Right lobe of liver (tissue), 6 donors: ENCODE results near the gene ADIPOR2. TPM values are rescaled to one million over a fixed set of nuclear protein-coding genes. Genes with fewer than 3 reads are reported as not detected.
A peak's percentile ranks its signal among the peaks of the same experiment; 100 is the strongest.

ENCODE experiments used
- ATAC-seq, 4 donors: fragments of 200-7000 bp; cut with Tn5 transposase; one replicate each; pipeline ENCODE4 v1.9.1; 2020; ENCODE audit warnings: mild to moderate bottlenecking in 4 of 4, moderate library complexity in 4 of 4
- DNase-seq, 3 donors: peaks; one replicate each; pipeline ENCODE4 v3.0.0-alpha.2; 2020
- H3K27ac ChIP-seq, 3 donors: fragments of 200-600 bp; one replicate each; pipeline ENCODE4 v1.8.0; 2022
- H3K27me3 ChIP-seq, 2 donors: fragments of 200-600 bp; one replicate each; pipeline ENCODE4 v1.8.0; 2022
- H3K36me3 ChIP-seq, 4 donors: fragments of 200-600 bp; sonication (generic) in 1 of 4; one replicate each; pipeline versions ENCODE4 v1.5.1 to v1.8.0; 2017 to 2022; ENCODE audit warnings: control low read depth in 1 of 4
- H3K4me1 ChIP-seq, 4 donors: fragments of 200-600 bp; sonication (generic) in 1 of 4; one replicate each; pipeline versions ENCODE4 v1.5.1 to v1.8.0; 2017 to 2022; ENCODE audit warnings: control low read depth in 1 of 4
- H3K4me3 ChIP-seq, 3 donors: fragments of 200-600 bp; one replicate each; pipeline ENCODE4 v1.8.0; 2022
- H3K9me3 ChIP-seq, 4 donors: fragments of 200-600 bp; sonication (generic) in 1 of 4; one replicate each; pipeline versions ENCODE4 v1.5.1 to v1.8.0; 2017 to 2022; ENCODE audit warnings: control low read depth in 1 of 4
- CTCF ChIP-seq, 4 donors: fragments of 200-600 bp in 3 of 4; fragments of 450-650 bp in 1 of 4; IDR thresholded peaks; one replicate each; pipeline versions ENCODE4 v1.5.1 to v1.8.0; 2016 to 2022; ENCODE audit warnings: antibody characterized with exemption in 4 of 4, mild to moderate bottlenecking in 2 of 4
- POLR2A ChIP-seq: fragments of 450-650 bp; IDR thresholded peaks from one replicate; pipeline ENCODE4 v1.6.1; 2017; ENCODE audit warnings: antibody characterized with exemption, mild to moderate bottlenecking
- WGBS: methylation state at CpG from one replicate; pipeline ENCODE4 v1.1.6; 2018; ENCODE audit warnings: low coverage, low lambda C conversion rate; ENCODE audit not compliant: insufficient coverage; ENCODE audit errors: missing lambda C conversion rate; 5-methylcytosine and 5-hydroxymethylcytosine counted together
- intact Hi-C, 2 donors: fragments of 100-400 bp; cut with DNase I; formaldehyde crosslinking; loops; one replicate each; pipeline versions ENCODE4 v1.11.2 to v1.14.1; 2022
- total RNA-seq, 6 experiments: library from RNA; depleted of rRNA in 2 of 6; stranded (reverse); fragments of >200 nt in 2 of 6; fragmentation: NEBNext Ultra II Directional in 3 of 6; extraction: Animal tissue kit (Norgen Biotek cat#: 25700) in 3 of 6; gene quantifications; one replicate each; pipeline versions ENCODE4 v1.1.0 to v1.2.4, GENCODE V29; 2016 to 2023
- donor health status: DM: no; HTN: yes; CAD: no.
- donor health status: DM: no; HTN: no; CAD: no.
- donor health status: DM: no; HTN: no; CAD: no.
- donor health status: DM: no; HTN: yes; CAD: no.
- donor health status: DM: no; HTN: yes; CAD: no.

ADIPOR2 gene
- total RNA-seq, 6 experiments from 2014 or later = 46.5 to 108 (median 59.8) TPM

- intact Hi-C loops = no loop called here
- TF ChIP-seq CTCF (IDR thresholded peaks at IDR 0.05) = no peak
- no peak for TF ChIP-seq POLR2A
- ATAC-seq (peak in 2 of 4 donors; percentile 18 to 28), DNase-seq (no peak)
- Histone ChIP-seq H3K27me3 (no peaks in the 10 kb centered on the region), H3K4me1 (peaks cover 0 to 64% (median 3%) of the 10 kb centered on the region in 4 donors), H3K9me3 (no peaks in the 10 kb centered on the region), H3K36me3 (no peaks in the 10 kb centered on the region), H3K27ac (no peak overlapping the region), H3K4me3 (no peak overlapping the region)
These were observed 5.9 kb downstream of the ADIPOR2 start for GRCh38 chr12:1696800-1697199.

- H3K36me3 ChIP-seq = no peaks in the 10 kb centered on the region
- TF ChIP-seq POLR2A (no peak), CTCF (IDR thresholded peaks at IDR 0.05) (no peak)
- intact Hi-C loops = no loop called here
- ATAC-seq (peak in 1 of 4 donors; percentile 22), DNase-seq (no peak)
- no peak overlapping the region for H3K27ac ChIP-seq
- WGBS = 9% methylated on average over 2 of the region's 2 CpGs
- no peaks in the 10 kb centered on the region for H3K27me3 ChIP-seq
- H3K9me3 ChIP-seq = no peaks in the 10 kb centered on the region
- peaks cover 0 to 64% (median 4%) of the 10 kb centered on the region in 4 donors for H3K4me1 ChIP-seq
- H3K4me3 ChIP-seq = no peak overlapping the region
These were observed 6.4 kb downstream of the ADIPOR2 start for GRCh38 chr12:1697271-1697670.

GRCh38 chr12:1698720-1699119, 7.8 kb downstream of the ADIPOR2 start:
- TF ChIP-seq CTCF (IDR thresholded peaks at IDR 0.05) (peak in 1 of 4 donors; percentile 18), POLR2A (no peak)
- ATAC-seq (peak in 3 of 4 donors; percentile 30 to 42 (median 36)), DNase-seq (no peak)
- Histone ChIP-seq H3K4me1 (peaks cover 0 to 50% (median 6%) of the 10 kb centered on the region in 4 donors), H3K9me3 (no peaks in the 10 kb centered on the region), H3K4me3 (no peak overlapping the region), H3K27me3 (no peaks in the 10 kb centered on the region), H3K36me3 (no peaks in the 10 kb centered on the region), H3K27ac (peak overlapping the region in 1 of 3 donors; percentile 10)
- 38% methylated on average over 2 of the region's 2 CpGs for WGBS
- intact Hi-C loops = no loop called here

- WGBS = 19% methylated on average over 2 of the region's 2 CpGs
- ATAC-seq (no peak), DNase-seq (no peak)
- H3K9me3 ChIP-seq = no peaks in the 10 kb centered on the region
- TF ChIP-seq POLR2A (no peak), CTCF (IDR thresholded peaks at IDR 0.05) (no peak)
- no peaks in the 10 kb centered on the region for H3K27me3 ChIP-seq
- intact Hi-C loops = no loop called here
- H3K4me1 ChIP-seq = peaks cover 0 to 57% (median 10%) of the 10 kb centered on the region in 4 donors
- no peak overlapping the region for H3K4me3 ChIP-seq
- H3K27ac ChIP-seq = no peak overlapping the region
- H3K36me3 ChIP-seq = no peaks in the 10 kb centered on the region
These were observed 11.8 kb downstream of the ADIPOR2 start for GRCh38 chr12:1702713-1703112.
